Vagina (tissue), 2 donors: ENCODE measurements around the gene GRIN1. TPM values are rescaled to one million over a fixed set of nuclear protein-coding genes. Genes with fewer than 3 reads are reported as not detected.

Experiments used
- DNase-seq, 2 donors: peaks; one replicate each; pipeline ENCODE4 v3.0.0-alpha.2; 2017; ENCODE audit errors: extremely low spot score in 2 of 2
- H3K27ac ChIP-seq: fragments of 200-600 bp; sonication (generic); one replicate; pipeline ENCODE4 v1.5.1; 2019
- H3K27me3 ChIP-seq: fragments of 200-600 bp; sonication (generic); one replicate; pipeline ENCODE4 v1.5.1; 2019
- H3K36me3 ChIP-seq, 2 donors: fragments of 200-600 bp; sonication (generic); one replicate each; pipeline ENCODE4 v1.5.1; 2017 to 2019
- H3K4me1 ChIP-seq: fragments of 200-600 bp; sonication (generic); one replicate; pipeline ENCODE4 v1.5.1; 2019
- H3K4me3 ChIP-seq, 2 donors: fragments of 200-600 bp; sonication (generic); 1 replicate in 1 of 2; 2 replicates in 1 of 2; pipeline ENCODE4 v1.5.1; 2016 to 2019
- H3K9me3 ChIP-seq: fragments of 200-600 bp; sonication (generic); one replicate; pipeline ENCODE4 v1.5.1; 2019
- POLR2A ChIP-seq, 2 donors: fragments of 450-650 bp; IDR thresholded peaks; one replicate each; pipeline ENCODE4 v1.6.1; 2017; ENCODE audit warnings: antibody characterized with exemption in 2 of 2, mild to moderate bottlenecking in 2 of 2, moderate library complexity in 2 of 2
- POLR2AphosphoS5 ChIP-seq, 2 donors: sonication (generic); formaldehyde crosslinking; IDR thresholded peaks; one replicate each; pipeline ENCODE4 v1.9.0; 2017; ENCODE audit warnings: antibody characterized with exemption in 2 of 2, mild to moderate bottlenecking in 2 of 2, low read depth in 1 of 2; ENCODE audit not compliant: insufficient read depth in 1 of 2
- intact Hi-C: fragments of 100-400 bp; cut with DNase I; formaldehyde crosslinking; loops from one replicate; pipeline ENCODE4 v1.15.1; 2023
- total RNA-seq: library from RNA; depleted of rRNA; stranded (reverse); fragments of >200 nt; gene quantifications from one replicate; pipeline ENCODE4 v1.2.3, GENCODE V29; 2016
- TF ChIP-seq, protein P1 (sequence below), 3 experiments: fragments of 450-650 bp in 2 of 3; fragments of 200-600 bp in 1 of 3; sonication (generic) in 1 of 3; IDR thresholded peaks; one replicate each; pipeline ENCODE4 v1.5.1; 2017 to 2019; ENCODE audit warnings: antibody characterized with exemption in 3 of 3, mild to moderate bottlenecking in 2 of 3, moderate library complexity in 2 of 3

Gene GRIN1
- total RNA-seq, 1 donor from 2014 or later = 0.74 TPM

DNA sequence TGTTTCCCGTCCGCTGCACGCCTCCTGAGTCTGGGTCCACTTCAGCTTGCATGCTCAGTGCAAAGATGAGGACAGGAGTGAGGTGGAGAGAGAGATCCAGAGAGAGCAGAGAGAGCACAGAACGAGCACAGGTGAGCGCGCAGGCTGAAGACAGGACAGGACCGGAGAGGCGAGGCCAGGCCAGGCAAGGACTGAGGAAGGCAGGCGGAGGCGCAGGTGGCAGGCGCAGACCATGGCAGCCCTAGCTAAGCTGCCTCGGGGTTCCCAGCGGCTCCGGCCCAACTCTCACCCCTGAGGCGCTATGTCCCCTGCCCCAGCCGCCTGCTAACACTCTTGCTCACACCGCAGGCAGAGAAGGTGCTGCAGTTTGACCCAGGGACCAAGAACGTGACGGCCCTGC, 9.7 kb downstream of the GRIN1 start:
- Histone ChIP-seq H3K9me3 (no peaks in the 10 kb centered on the region), H3K36me3 (no peaks in the 10 kb centered on the region), H3K4me1 (no peaks in the 10 kb centered on the region), H3K27ac (no peak overlapping the region), H3K27me3 (no peaks in the 10 kb centered on the region), H3K4me3 (no peak overlapping the region)
- no peak for DNase-seq
- no peak for TF ChIP-seq POLR2A (IDR thresholded peaks at IDR 0.05)
- TF ChIP-seq POLR2AphosphoS5 (IDR thresholded peaks at IDR 0.05; ENCODE audit: insufficient read depth in 1 of 2, low read depth in 1 of 2) = no peak
- TF ChIP-seq, protein P1, sequence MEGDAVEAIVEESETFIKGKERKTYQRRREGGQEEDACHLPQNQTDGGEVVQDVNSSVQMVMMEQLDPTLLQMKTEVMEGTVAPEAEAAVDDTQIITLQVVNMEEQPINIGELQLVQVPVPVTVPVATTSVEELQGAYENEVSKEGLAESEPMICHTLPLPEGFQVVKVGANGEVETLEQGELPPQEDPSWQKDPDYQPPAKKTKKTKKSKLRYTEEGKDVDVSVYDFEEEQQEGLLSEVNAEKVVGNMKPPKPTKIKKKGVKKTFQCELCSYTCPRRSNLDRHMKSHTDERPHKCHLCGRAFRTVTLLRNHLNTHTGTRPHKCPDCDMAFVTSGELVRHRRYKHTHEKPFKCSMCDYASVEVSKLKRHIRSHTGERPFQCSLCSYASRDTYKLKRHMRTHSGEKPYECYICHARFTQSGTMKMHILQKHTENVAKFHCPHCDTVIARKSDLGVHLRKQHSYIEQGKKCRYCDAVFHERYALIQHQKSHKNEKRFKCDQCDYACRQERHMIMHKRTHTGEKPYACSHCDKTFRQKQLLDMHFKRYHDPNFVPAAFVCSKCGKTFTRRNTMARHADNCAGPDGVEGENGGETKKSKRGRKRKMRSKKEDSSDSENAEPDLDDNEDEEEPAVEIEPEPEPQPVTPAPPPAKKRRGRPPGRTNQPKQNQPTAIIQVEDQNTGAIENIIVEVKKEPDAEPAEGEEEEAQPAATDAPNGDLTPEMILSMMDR (IDR thresholded peaks at IDR 0.05) = no peak
- intact Hi-C loops = no loop called here

DNA sequence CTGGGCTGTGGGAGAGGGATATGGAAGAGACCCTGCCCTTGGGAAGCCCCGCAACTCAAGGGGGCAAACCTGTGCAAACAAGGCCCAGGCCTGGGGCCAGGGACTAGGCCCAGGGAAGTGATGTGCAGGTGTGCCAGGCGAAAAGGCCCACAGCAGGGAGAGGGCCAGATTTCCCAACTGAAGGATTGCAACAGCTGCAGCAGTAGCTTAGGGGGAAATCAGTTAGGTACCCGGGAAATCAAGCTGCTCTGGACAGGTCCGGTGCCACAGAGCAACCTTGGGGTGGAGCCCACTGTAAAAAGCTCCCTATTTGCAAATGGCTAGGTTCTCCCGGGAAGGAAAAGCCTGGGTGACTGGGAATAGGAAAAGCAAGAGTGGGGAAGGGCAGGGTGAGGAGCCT, 10.4 kb downstream of the GRIN1 start:
- Histone ChIP-seq H3K4me3 (no peak overlapping the region), H3K36me3 (no peaks in the 10 kb centered on the region), H3K4me1 (no peaks in the 10 kb centered on the region), H3K9me3 (no peaks in the 10 kb centered on the region), H3K27me3 (no peaks in the 10 kb centered on the region), H3K27ac (no peak overlapping the region)
- intact Hi-C loops = no loop called here
- no peak for DNase-seq
- TF ChIP-seq POLR2AphosphoS5 (IDR thresholded peaks at IDR 0.05; ENCODE audit: insufficient read depth in 1 of 2, low read depth in 1 of 2) (no peak), POLR2A (IDR thresholded peaks at IDR 0.05) (no peak)
- TF ChIP-seq, protein P1 (IDR thresholded peaks at IDR 0.05) = no peak

DNA sequence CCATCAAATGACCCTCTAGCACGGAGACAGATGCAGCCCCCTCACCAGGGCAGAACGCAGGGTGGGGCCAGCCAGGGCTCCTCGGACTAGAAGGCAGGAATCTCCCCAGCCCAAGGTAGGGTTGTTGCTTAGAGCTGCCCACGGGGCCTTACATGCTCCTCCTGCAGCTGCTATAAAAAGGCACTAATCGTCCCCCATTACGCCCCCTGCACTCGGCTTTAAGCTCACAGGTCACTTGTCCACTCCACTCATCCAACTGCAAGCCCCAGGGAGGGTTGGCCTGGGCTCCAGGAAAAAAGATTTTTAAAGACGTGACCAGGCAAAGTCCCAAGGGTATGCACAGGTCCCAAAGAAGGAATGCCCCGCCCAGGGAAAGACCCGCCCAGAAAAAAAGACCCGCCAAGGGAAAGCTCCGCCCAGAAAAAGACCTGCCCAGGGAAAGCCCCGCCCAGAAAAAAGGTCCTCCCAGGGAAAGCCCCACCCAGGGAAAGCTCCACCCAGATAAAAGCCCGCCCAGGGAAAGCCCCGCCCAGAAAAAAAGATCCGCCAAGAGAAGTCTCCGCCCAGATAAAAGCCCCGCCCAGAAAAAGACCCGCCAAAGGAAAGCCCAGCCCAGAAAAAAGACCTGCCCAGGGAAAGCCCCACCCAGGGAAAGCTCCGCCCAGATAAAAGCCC, 11.1 kb downstream of the GRIN1 start:
- Histone ChIP-seq H3K4me1 (no peaks in the 10 kb centered on the region), H3K27me3 (no peaks in the 10 kb centered on the region), H3K4me3 (no peak overlapping the region), H3K36me3 (no peaks in the 10 kb centered on the region), H3K9me3 (no peaks in the 10 kb centered on the region), H3K27ac (no peak overlapping the region)
- intact Hi-C loops = no loop called here
- TF ChIP-seq, protein P1 (IDR thresholded peaks at IDR 0.05) = no peak
- TF ChIP-seq POLR2AphosphoS5 (IDR thresholded peaks at IDR 0.05; ENCODE audit: insufficient read depth in 1 of 2, low read depth in 1 of 2) = no peak
- TF ChIP-seq POLR2A (IDR thresholded peaks at IDR 0.05) = no peak
- DNase-seq = no peak

DNA sequence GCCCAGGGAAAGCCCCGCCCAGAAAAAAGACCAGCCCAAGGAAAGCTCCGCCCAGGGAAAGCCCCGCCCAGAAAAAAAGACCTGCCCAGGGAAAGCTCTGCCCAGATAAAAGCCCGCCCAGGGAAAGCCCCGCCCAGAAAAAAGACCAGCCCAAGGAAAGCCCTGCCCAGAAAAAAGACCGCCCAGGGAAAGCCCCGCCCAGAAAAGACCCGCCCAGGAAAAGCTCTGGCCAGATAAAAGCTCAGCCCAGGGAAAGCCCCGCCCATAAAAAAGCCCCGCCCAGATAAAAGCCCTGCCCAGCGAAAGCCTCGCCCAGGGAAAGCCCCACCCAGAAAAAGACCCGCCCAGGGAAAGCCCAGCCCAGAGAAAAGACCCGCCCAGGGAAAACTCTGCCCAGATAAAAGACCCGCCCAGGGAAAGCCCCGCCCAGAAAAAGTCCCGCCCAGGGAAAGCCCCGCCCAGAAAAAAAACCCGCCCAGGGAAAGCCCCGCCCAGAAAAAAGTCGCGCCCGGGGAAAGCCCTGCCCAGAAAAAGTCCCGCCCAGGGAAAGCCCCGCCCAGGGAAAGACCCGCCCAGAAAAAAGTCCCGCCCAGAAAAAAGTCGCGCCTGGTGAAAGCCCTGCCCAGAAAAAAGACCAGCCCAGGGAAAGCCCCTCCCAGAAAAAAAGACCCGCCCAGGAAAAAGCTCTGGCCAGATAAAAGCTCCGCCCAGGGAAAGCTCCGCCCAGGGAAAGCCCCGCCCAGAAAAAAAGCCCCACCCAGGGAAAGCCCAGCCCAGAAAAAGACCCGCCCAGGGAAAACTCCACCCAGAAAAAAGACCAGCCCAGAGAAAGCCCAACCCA, 11.9 kb downstream of the GRIN1 start:
- H3K4me1 ChIP-seq = no peaks in the 10 kb centered on the region
- H3K27ac ChIP-seq = no peak overlapping the region
- H3K36me3 ChIP-seq = no peaks in the 10 kb centered on the region
- H3K27me3 ChIP-seq = no peaks in the 10 kb centered on the region
- intact Hi-C loops = no loop called here
- no peaks in the 10 kb centered on the region for H3K9me3 ChIP-seq
- no peak for TF ChIP-seq POLR2A (IDR thresholded peaks at IDR 0.05)
- TF ChIP-seq, protein P1 (IDR thresholded peaks at IDR 0.05) = no peak
- no peak for TF ChIP-seq POLR2AphosphoS5 (IDR thresholded peaks at IDR 0.05; ENCODE audit: insufficient read depth in 1 of 2, low read depth in 1 of 2)
- no peak overlapping the region for H3K4me3 ChIP-seq
- no peak for DNase-seq
